ENCODE data around the gene CDR2. TPM values are rescaled to one million over a fixed set of nuclear protein-coding genes. Genes with fewer than 3 reads are reported as not detected.

The CDR2 gene
- total RNA-seq, 1 donor from 2014 or later = 57.6 TPM

DNA sequence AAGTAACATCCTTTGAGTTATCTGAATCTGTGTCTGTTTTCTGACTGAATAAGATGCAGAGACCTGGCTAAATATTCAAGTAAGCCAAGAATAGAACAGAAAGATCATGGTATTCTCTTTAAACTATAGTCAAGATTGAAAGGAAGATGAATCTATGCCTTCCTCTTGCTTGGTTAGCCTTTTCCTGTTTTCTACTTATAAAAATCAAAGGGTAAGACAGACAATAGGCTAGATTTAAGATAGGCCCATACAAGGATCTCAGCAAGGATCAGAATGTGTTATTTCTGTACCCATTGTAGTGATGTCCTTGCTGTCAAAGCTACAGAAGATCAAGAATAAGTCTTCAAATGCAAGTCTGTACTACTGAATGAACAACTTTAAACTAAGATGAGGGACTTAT is 7.0 kb upstream of the CDR2 start:
- no peak for TF ChIP-seq EZH2 (IDR thresholded peaks at IDR 0.05; ENCODE audit: insufficient read depth, low read length)
- TF ChIP-seq, protein P1, sequence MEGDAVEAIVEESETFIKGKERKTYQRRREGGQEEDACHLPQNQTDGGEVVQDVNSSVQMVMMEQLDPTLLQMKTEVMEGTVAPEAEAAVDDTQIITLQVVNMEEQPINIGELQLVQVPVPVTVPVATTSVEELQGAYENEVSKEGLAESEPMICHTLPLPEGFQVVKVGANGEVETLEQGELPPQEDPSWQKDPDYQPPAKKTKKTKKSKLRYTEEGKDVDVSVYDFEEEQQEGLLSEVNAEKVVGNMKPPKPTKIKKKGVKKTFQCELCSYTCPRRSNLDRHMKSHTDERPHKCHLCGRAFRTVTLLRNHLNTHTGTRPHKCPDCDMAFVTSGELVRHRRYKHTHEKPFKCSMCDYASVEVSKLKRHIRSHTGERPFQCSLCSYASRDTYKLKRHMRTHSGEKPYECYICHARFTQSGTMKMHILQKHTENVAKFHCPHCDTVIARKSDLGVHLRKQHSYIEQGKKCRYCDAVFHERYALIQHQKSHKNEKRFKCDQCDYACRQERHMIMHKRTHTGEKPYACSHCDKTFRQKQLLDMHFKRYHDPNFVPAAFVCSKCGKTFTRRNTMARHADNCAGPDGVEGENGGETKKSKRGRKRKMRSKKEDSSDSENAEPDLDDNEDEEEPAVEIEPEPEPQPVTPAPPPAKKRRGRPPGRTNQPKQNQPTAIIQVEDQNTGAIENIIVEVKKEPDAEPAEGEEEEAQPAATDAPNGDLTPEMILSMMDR (IDR thresholded peaks at IDR 0.05; ENCODE audit: insufficient read depth, low read depth, low read length) = no peak
- no peak overlapping the region for H2AFZ ChIP-seq (ENCODE audit: low read depth, low read length)
- H3K4me3 ChIP-seq (ENCODE audit: insufficient read depth, low read depth, low read length) = no peak overlapping the region
- no peaks in the 10 kb centered on the region for H3K79me2 ChIP-seq (ENCODE audit: insufficient read depth, low read length)
- no peaks in the 10 kb centered on the region for H3K9me3 Mint-ChIP-seq (ENCODE audit: unreplicated experiment)
- H3K4me3 Mint-ChIP-seq (ENCODE audit: unreplicated experiment) = no peak overlapping the region
- no peaks in the 10 kb centered on the region for H3K36me3 Mint-ChIP-seq (ENCODE audit: low read depth, unreplicated experiment)
- H3K27me3 Mint-ChIP-seq (ENCODE audit: low read depth, unreplicated experiment) = no peaks in the 10 kb centered on the region
- H3K4me1 Mint-ChIP-seq (ENCODE audit: low read depth, unreplicated experiment) = no peaks in the 10 kb centered on the region
- H3K27ac ChIP-seq (ENCODE audit: low read depth, low read length) = no peak overlapping the region
- H3K27me3 ChIP-seq (ENCODE audit: insufficient read depth, low read length) = no peaks in the 10 kb centered on the region
- H3K9me3 ChIP-seq (ENCODE audit: insufficient read depth, low read depth, low read length) = no peaks in the 10 kb centered on the region
- no peak overlapping the region for H3K4me2 ChIP-seq (ENCODE audit: low read length)
- H4K20me1 ChIP-seq (ENCODE audit: insufficient read depth, low read length) = no peaks in the 10 kb centered on the region
- H3K27ac Mint-ChIP-seq (ENCODE audit: unreplicated experiment) = no peak overlapping the region
- no peak overlapping the region for H3K9ac ChIP-seq (ENCODE audit: low read length)
- DNase-seq (ENCODE audit: low read depth) = no peak
- no peak for FAIRE-seq
- H3K36me3 ChIP-seq (ENCODE audit: insufficient read depth, low read length) = no peaks in the 10 kb centered on the region
- no peaks in the 10 kb centered on the region for H3K4me1 ChIP-seq (ENCODE audit: insufficient read depth, low read length)

DNA sequence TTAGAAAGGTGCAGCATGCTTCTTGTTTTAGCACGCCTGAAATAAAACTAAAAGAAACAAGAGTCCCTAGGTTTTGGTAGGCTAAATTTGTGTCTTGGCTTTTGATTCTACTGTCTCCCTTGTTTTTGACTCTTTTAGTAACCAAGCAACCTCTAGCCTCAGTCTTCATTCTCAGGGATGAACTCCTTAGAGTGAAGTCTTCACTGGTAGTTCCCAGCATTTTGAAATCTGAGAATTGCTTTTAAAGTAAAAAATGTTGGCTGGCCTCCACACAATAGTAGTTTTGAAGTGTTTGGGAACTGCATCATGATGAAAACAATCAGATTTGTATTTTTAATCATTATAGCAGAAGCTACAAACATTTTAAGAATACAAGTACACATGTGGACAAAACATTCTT is 6.1 kb upstream of the CDR2 start:
- TF ChIP-seq EZH2 (IDR thresholded peaks at IDR 0.05; ENCODE audit: insufficient read depth, low read length) = no peak
- TF ChIP-seq, protein P1 (IDR thresholded peaks at IDR 0.05; ENCODE audit: insufficient read depth, low read depth, low read length) = no peak
- FAIRE-seq = no peak
- H3K9me3 Mint-ChIP-seq (ENCODE audit: unreplicated experiment) = no peaks in the 10 kb centered on the region

GRCh38 chr16:22379656-22380055 is 5.2 kb upstream of the CDR2 start:
- Histone ChIP-seq H3K4me3 (ENCODE audit: insufficient read depth, low read depth, low read length) (no peak overlapping the region), H3K9me3 (ENCODE audit: insufficient read depth, low read depth, low read length) (no peaks in the 10 kb centered on the region), H3K4me2 (ENCODE audit: low read length) (no peak overlapping the region), H3K4me1 (ENCODE audit: insufficient read depth, low read length) (peaks cover 5% of the 10 kb centered on the region), H2AFZ (ENCODE audit: low read depth, low read length) (no peak overlapping the region), H3K27ac (ENCODE audit: low read depth, low read length) (no peak overlapping the region), H3K36me3 (ENCODE audit: insufficient read depth, low read length) (no peaks in the 10 kb centered on the region), H3K79me2 (ENCODE audit: insufficient read depth, low read length) (no peaks in the 10 kb centered on the region), H4K20me1 (ENCODE audit: insufficient read depth, low read length) (no peaks in the 10 kb centered on the region), H3K9ac (ENCODE audit: low read length) (no peak overlapping the region), H3K27me3 (ENCODE audit: insufficient read depth, low read length) (no peaks in the 10 kb centered on the region)
- no peaks in the 10 kb centered on the region for H3K4me1 Mint-ChIP-seq (ENCODE audit: low read depth, unreplicated experiment)
- H3K9me3 Mint-ChIP-seq (ENCODE audit: unreplicated experiment) = no peaks in the 10 kb centered on the region
- H3K36me3 Mint-ChIP-seq (ENCODE audit: low read depth, unreplicated experiment) = no peaks in the 10 kb centered on the region
- no peak overlapping the region for H3K4me3 Mint-ChIP-seq (ENCODE audit: unreplicated experiment)
- no peaks in the 10 kb centered on the region for H3K27me3 Mint-ChIP-seq (ENCODE audit: low read depth, unreplicated experiment)
- TF ChIP-seq, protein P1 (IDR thresholded peaks at IDR 0.05; ENCODE audit: insufficient read depth, low read depth, low read length) = no peak
- TF ChIP-seq EZH2 (IDR thresholded peaks at IDR 0.05; ENCODE audit: insufficient read depth, low read length) = no peak
- DNase-seq (ENCODE audit: low read depth) (no peak), FAIRE-seq (no peak)
- no peak overlapping the region for H3K27ac Mint-ChIP-seq (ENCODE audit: unreplicated experiment)

More for the DNA sequence above, 6.1 kb upstream of the CDR2 start:
- no peak overlapping the region for H2AFZ ChIP-seq (ENCODE audit: low read depth, low read length)
- H3K27ac ChIP-seq (ENCODE audit: low read depth, low read length) = no peak overlapping the region
- H3K9ac ChIP-seq (ENCODE audit: low read length) = no peak overlapping the region
- no peaks in the 10 kb centered on the region for H3K36me3 Mint-ChIP-seq (ENCODE audit: low read depth, unreplicated experiment)
- no peaks in the 10 kb centered on the region for H3K27me3 ChIP-seq (ENCODE audit: insufficient read depth, low read length)
- H3K79me2 ChIP-seq (ENCODE audit: insufficient read depth, low read length) = no peaks in the 10 kb centered on the region
- H3K4me1 Mint-ChIP-seq (ENCODE audit: low read depth, unreplicated experiment) = no peaks in the 10 kb centered on the region
- no peak overlapping the region for H3K4me3 Mint-ChIP-seq (ENCODE audit: unreplicated experiment)
- H3K4me1 ChIP-seq (ENCODE audit: insufficient read depth, low read length) = no peaks in the 10 kb centered on the region
- H3K27ac Mint-ChIP-seq (ENCODE audit: unreplicated experiment) = no peak overlapping the region
- DNase-seq (ENCODE audit: low read depth) = no peak
- no peaks in the 10 kb centered on the region for H4K20me1 ChIP-seq (ENCODE audit: insufficient read depth, low read length)
- H3K4me2 ChIP-seq (ENCODE audit: low read length) = no peak overlapping the region
- H3K36me3 ChIP-seq (ENCODE audit: insufficient read depth, low read length) = no peaks in the 10 kb centered on the region
- no peak overlapping the region for H3K4me3 ChIP-seq (ENCODE audit: insufficient read depth, low read depth, low read length)
- no peaks in the 10 kb centered on the region for H3K9me3 ChIP-seq (ENCODE audit: insufficient read depth, low read depth, low read length)
- H3K27me3 Mint-ChIP-seq (ENCODE audit: low read depth, unreplicated experiment) = no peaks in the 10 kb centered on the region

All from astrocyte (in vitro differentiated cells and primary cell).